ENCODE results near the gene KCNC3.
"Not testable (repeated sequence)": the region's sequence is repeated elsewhere in the genome, so short reads cannot be mapped to it uniquely, and the experiment has no call there.

KCNC3 gene

GRCh38 chr19:50344661-50345318 lies 15.6 kb upstream of the KCNC3 start:
- no peak for TF ChIP-seq CTCF (IDR thresholded peaks at IDR 0.05)
- Mint-ChIP-seq H3K36me3 (ENCODE audit: low read depth) (peaks cover 60% of the 10 kb centered on the region), H3K27me3 (ENCODE audit: low read depth, poor library complexity) (no peaks in the 10 kb centered on the region), H3K9me3 (peaks cover 41% of the 10 kb centered on the region), H3K27ac (no peak overlapping the region), H3K4me1 (peaks cover 32% of the 10 kb centered on the region), H3K4me3 (no peak overlapping the region)
- no peak for DNase-seq

GRCh38 chr19:50341091-50341564 lies 12.0 kb upstream of the KCNC3 start:
- Mint-ChIP-seq H3K4me3 (no peak overlapping the region), H3K36me3 (ENCODE audit: low read depth) (peaks cover 71% of the 10 kb centered on the region), H3K9me3 (peaks cover 52% of the 10 kb centered on the region), H3K4me1 (no peaks in the 10 kb centered on the region), H3K27ac (no peak overlapping the region), H3K27me3 (ENCODE audit: low read depth, poor library complexity) (no peaks in the 10 kb centered on the region)
- no peak for TF ChIP-seq CTCF (IDR thresholded peaks at IDR 0.05)
- no peak for DNase-seq

GRCh38 chr19:50340331-50340730 lies 11.2 kb upstream of the KCNC3 start:
- DNase-seq = no peak
- H3K4me3 Mint-ChIP-seq = no peak overlapping the region
- no peaks in the 10 kb centered on the region for H3K27me3 Mint-ChIP-seq (ENCODE audit: low read depth, poor library complexity)
- H3K27ac Mint-ChIP-seq = no peak overlapping the region
- peaks cover 71% of the 10 kb centered on the region for H3K36me3 Mint-ChIP-seq (ENCODE audit: low read depth)
- peaks cover 52% of the 10 kb centered on the region for H3K9me3 Mint-ChIP-seq
- TF ChIP-seq CTCF (IDR thresholded peaks at IDR 0.05) = no peak
- peaks cover 6% of the 10 kb centered on the region for H3K4me1 Mint-ChIP-seq

GRCh38 chr19:50337031-50337430 lies 7.9 kb upstream of the KCNC3 start:
- H3K4me1 Mint-ChIP-seq = peaks cover 27% of the 10 kb centered on the region
- H3K27ac Mint-ChIP-seq; H3K27me3 Mint-ChIP-seq (ENCODE audit: low read depth, poor library complexity); H3K4me3 Mint-ChIP-seq; DNase-seq: not testable (repeated sequence)
- peaks cover 46% of the 10 kb centered on the region for H3K9me3 Mint-ChIP-seq
- H3K36me3 Mint-ChIP-seq (ENCODE audit: low read depth) = peaks cover 50% of the 10 kb centered on the region

GRCh38 chr19:50334741-50335421 lies 5.7 kb upstream of the KCNC3 start:
- no peak for DNase-seq
- Mint-ChIP-seq H3K4me1 (peaks cover 42% of the 10 kb centered on the region), H3K9me3 (peaks cover 42% of the 10 kb centered on the region), H3K4me3 (peak overlapping the region; percentile 15), H3K27ac (no peak overlapping the region), H3K36me3 (ENCODE audit: low read depth) (peaks cover 38% of the 10 kb centered on the region), H3K27me3 (ENCODE audit: low read depth, poor library complexity) (no peaks in the 10 kb centered on the region)
- TF ChIP-seq CTCF (IDR thresholded peaks at IDR 0.05) = no peak

- peak overlapping the region; percentile 98 for H3K27ac Mint-ChIP-seq
- peak overlapping the region; percentile 93 for H3K4me3 Mint-ChIP-seq
- peak; percentile 90 for DNase-seq
- no peak for TF ChIP-seq CTCF (IDR thresholded peaks at IDR 0.05)
- H3K9me3 Mint-ChIP-seq = peaks cover 39% of the 10 kb centered on the region
- H3K27me3 Mint-ChIP-seq (ENCODE audit: low read depth, poor library complexity) = peaks cover 2% of the 10 kb centered on the region
- H3K36me3 Mint-ChIP-seq (ENCODE audit: low read depth) = peaks cover 29% of the 10 kb centered on the region
- H3K4me1 Mint-ChIP-seq = peaks cover 48% of the 10 kb centered on the region
Measured at GRCh38 chr19:50333737-50334617, 4.8 kb upstream of the KCNC3 start.
